Common myeloid progenitor, CD34-positive (primary cell): ENCODE data around the gene CCDC85C.

Experiments used
- CTCF ChIA-PET: fragments of 350-600 bp; sonication (Branson Sonifier 250); formaldehyde crosslinking; loops from one replicate; lab custom pipeline; 2021; ENCODE audit warnings: antibody characterized with exemption; lab: Charles Lee
- POLR2A ChIA-PET: fragments of 350-600 bp; sonication (Branson Sonifier 250); formaldehyde crosslinking; loops from one replicate; lab custom pipeline; 2021; ENCODE audit warnings: antibody characterized with exemption; lab: Charles Lee
- DNase-seq, 3 donors: peaks; one replicate each; pipeline versions ENCODE4 v3.0.0 to v3.0.0-alpha.2; 2013
- H3K27ac ChIP-seq, 2 experiments: 1 replicate in 1 of 2; 2 replicates in 1 of 2; pipeline ENCODE4 v1.7.0; 2013; ENCODE audit warnings: inconsistent platforms in 2 of 2, low read length in 2 of 2, mild to moderate bottlenecking in 2 of 2, low read depth in 1 of 2, moderate library complexity in 1 of 2; ENCODE audit not compliant: severe bottlenecking in 2 of 2, insufficient read depth in 1 of 2, poor library complexity in 1 of 2
- H3K27me3 ChIP-seq, 5 experiments: replicated peaks in 2 of 5; 1 replicate in 3 of 5; 2 replicates in 2 of 5; pipeline versions ENCODE4 v1.6.1 to v1.7.0; 2013; ENCODE audit warnings: low read length in 4 of 5, mild to moderate bottlenecking in 2 of 5, moderate library complexity in 2 of 5, inconsistent platforms in 1 of 5; ENCODE audit not compliant: insufficient read depth in 5 of 5, control insufficient read depth in 4 of 5
- H3K36me3 ChIP-seq, 4 experiments: 1 replicate in 2 of 4; 2 replicates in 2 of 4; pipeline versions ENCODE4 v1.6.1 to v1.7.0; 2013; ENCODE audit warnings: low read length in 3 of 4, control low read depth in 1 of 4, mild to moderate bottlenecking in 1 of 4; ENCODE audit not compliant: control insufficient read depth in 4 of 4, insufficient read depth in 4 of 4
- H3K4me1 ChIP-seq, 4 experiments: 1 replicate in 3 of 4; 2 replicates in 1 of 4; pipeline versions ENCODE4 v1.6.1 to v1.7.1; 2013; ENCODE audit warnings: low read length in 3 of 4, mild to moderate bottlenecking in 3 of 4, control low read depth in 1 of 4, inconsistent platforms in 1 of 4, moderate library complexity in 1 of 4; ENCODE audit not compliant: control insufficient read depth in 4 of 4, insufficient read depth in 4 of 4; ENCODE audit errors: control extremely low read depth in 1 of 4
- H3K4me3 ChIP-seq, 7 experiments: 1 replicate in 4 of 7; 2 replicates in 3 of 7; pipeline versions ENCODE4 v1.5.1 to v1.7.0; 2013; ENCODE audit warnings: mild to moderate bottlenecking in 7 of 7, low read length in 6 of 7, moderate library complexity in 6 of 7, inconsistent platforms in 2 of 7, low read depth in 2 of 7, control low read depth in 1 of 7; ENCODE audit not compliant: insufficient read depth in 4 of 7, control insufficient read depth in 1 of 7; ENCODE audit errors: extremely low read depth in 1 of 7
- H3K9me3 ChIP-seq, 5 experiments: 1 replicate in 4 of 5; 2 replicates in 1 of 5; pipeline versions ENCODE4 v1.6.1 to v1.7.1; 2013; ENCODE audit warnings: low read length in 4 of 5, mild to moderate bottlenecking in 2 of 5, inconsistent platforms in 1 of 5, low read depth in 1 of 5, moderate library complexity in 1 of 5; ENCODE audit not compliant: control insufficient read depth in 4 of 5, insufficient read depth in 2 of 5; ENCODE audit errors: control extremely low read depth in 1 of 5
- WGBS: methylation state at CpG from one replicate; pipeline ENCODE4 v1.1.5; 2013; ENCODE audit not compliant: insufficient coverage; 5-methylcytosine and 5-hydroxymethylcytosine counted together

CCDC85C gene

DNA sequence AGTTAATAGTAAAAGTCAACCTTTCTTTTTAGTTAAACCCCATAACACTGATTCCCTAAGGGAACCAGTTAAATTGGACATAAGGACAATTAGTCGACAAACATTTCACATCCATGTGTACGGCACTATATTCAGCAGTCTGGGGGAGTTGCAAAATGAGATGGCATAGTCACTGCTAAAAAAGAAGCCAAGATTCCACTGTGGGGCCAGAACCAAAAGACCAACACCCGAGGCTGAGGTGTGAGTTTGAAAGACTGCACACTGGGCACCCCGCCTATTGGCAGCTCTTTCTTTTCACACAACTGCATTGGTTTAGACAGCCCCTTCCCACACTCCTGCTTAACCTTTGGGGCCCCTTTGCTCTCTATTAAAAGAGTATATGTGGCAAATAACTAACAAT, 140.0 kb downstream of the CCDC85C start:
- H3K36me3 ChIP-seq = peaks cover 24 to 72% (median 52%) of the 10 kb centered on the region in 4 experiments
- H3K4me3 ChIP-seq = no peak overlapping the region
- peaks cover 0 to 17% (median 10%) of the 10 kb centered on the region in 4 experiments for H3K4me1 ChIP-seq
- WGBS = 100% methylated on average over 2 of the region's 4 CpGs
- no peaks in the 10 kb centered on the region for H3K9me3 ChIP-seq
- DNase-seq = no peak
- H3K27me3 ChIP-seq = no peaks in the 10 kb centered on the region
- POLR2A ChIA-PET = no interaction called here
- CTCF ChIA-PET = interaction anchor here (1.3 kb wide), 1 partner anchor 11 kb away, joined by 3 read pairs; no protein-coding TSS in a partner anchor
- no peak overlapping the region for H3K27ac ChIP-seq

DNA sequence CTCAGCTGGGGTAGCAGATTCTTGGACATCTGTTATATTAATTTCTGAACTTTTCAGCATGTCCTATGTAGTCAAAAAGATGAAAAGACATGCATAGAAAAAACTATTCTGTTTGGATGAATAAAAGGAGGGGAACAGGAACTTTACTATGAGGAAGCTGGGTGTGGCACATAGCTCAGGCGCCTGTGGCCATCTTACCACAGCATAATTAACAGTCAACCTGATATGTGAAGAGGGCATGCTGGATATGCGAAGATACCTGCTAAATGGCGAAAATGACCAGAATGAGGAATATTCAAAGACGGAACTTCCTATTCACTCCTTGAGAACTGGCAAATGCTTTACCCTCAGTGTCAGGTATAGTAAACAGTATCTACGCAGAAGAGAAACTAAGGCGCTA, 141.8 kb downstream of the CCDC85C start:
- peaks cover 26 to 74% (median 62%) of the 10 kb centered on the region in 4 experiments for H3K36me3 ChIP-seq

DNA sequence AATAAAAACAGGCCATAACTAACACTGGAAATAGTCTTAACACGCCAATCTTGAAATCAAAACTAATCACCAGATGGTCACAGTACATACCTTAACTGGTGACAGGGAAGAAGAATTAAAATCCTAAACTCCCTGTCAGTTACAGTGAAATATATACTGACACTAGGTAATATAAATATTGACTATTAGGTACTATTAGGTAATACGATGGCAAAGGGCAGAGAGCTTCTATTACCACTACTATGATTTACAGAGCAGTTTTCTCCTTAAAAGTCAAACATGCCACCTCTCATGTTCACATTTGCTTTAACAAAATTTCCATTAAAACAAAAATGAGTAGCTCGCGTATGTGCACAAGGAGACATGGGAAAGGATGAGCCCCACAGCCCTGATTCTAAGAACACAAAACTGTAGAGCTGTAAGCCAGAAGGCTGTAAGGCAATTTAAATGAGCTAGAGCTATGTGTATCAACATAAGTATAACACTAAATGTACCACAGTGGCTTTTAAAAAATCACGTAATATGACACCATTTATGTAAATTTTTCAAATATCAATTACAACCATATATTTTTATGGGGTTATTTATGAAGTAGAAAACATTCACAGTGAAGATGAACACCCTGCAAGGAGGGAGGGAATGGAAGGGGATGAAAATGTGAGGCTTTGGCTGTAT, 142.5 kb downstream of the CCDC85C start:
- Histone ChIP-seq H3K4me3 (no peak overlapping the region), H3K27ac (no peak overlapping the region), H3K4me1 (no peaks in the 10 kb centered on the region), H3K9me3 (no peaks in the 10 kb centered on the region), H3K27me3 (no peaks in the 10 kb centered on the region), H3K36me3 (peaks cover 32 to 78% (median 67%) of the 10 kb centered on the region in 4 experiments)
- no peak for DNase-seq
- ChIA-PET CTCF (interaction anchor here (0.7 to 1.3 kb wide), 3 partner anchors 10 to 15 kb away, joined by 3 read pairs; no protein-coding TSS in a partner anchor), POLR2A (no interaction called here)
- WGBS = 100% methylated on average over 2 of the region's 5 CpGs

More for the DNA sequence above, 141.8 kb downstream of the CCDC85C start:
- Histone ChIP-seq H3K27ac (no peak overlapping the region), H3K4me1 (peaks cover 0 to under 1% (median 0%) of the 10 kb centered on the region in 4 experiments), H3K27me3 (no peaks in the 10 kb centered on the region), H3K4me3 (no peak overlapping the region), H3K9me3 (no peaks in the 10 kb centered on the region)
- CTCF ChIA-PET = interaction anchor here (0.7 to 1.3 kb wide), 5 partner anchors 9 to 15 kb away, joined by 3 read pairs; no protein-coding TSS in a partner anchor
- WGBS = 50% methylated on average over 2 of the region's 6 CpGs
- DNase-seq = no peak
- POLR2A ChIA-PET = no interaction called here

DNA sequence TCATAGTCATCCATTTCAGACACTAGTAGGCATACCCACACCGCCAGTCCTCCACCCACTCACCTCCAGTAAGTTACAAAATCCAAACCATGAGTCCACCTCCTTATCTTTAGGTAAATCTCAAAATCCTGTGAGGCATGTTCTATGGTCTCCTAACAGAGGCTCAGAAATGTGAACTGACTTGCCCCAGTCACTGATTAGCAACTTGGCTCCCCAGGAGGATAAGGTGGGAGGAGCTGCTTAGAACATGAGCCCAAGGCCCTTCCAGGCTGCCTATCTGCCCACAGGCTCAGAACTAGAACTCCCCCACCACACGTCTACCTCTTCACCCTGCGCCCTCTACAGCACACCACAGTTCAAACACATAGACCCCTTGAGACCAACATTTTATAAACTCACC, 143.2 kb downstream of the CCDC85C start:
- H3K4me3 ChIP-seq = no peak overlapping the region
- no peaks in the 10 kb centered on the region for H3K9me3 ChIP-seq
- no peaks in the 10 kb centered on the region for H3K27me3 ChIP-seq
- CTCF ChIA-PET = no interaction called here
- H3K27ac ChIP-seq = no peak overlapping the region
- H3K4me1 ChIP-seq = no peaks in the 10 kb centered on the region
- WGBS = 93% methylated on average over 3 of the region's 3 CpGs
- POLR2A ChIA-PET = no interaction called here
- DNase-seq = no peak
- H3K36me3 ChIP-seq = peaks cover 32 to 85% (median 68%) of the 10 kb centered on the region in 4 experiments

DNA sequence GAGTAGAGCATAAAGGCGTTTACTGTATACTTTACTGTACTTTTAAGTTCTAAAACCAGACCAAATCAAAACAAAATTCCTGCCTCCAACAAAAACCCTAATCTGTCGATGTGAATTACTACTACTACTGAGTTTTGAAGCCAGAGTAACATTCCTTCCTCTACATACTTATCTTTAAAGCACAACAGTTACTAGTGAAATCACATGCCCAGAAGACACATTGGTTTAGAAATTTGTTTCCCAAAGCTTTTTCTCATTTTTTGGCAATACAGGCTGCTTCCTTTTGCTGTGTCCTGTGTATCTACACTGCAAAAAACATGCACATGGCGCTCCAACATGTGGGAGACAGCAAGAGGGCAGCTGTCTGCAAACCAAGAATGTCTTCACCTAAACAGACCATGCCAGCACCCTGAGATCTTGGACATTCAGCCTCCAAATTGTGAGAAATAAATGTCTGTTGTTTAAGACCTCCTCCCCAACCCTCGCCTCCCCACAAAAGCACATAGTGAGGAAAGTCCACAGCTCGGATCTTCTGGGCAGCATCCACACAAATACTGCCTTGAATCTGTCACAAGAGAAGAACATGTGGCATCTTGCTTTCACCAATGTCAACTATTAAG, 144.4 kb downstream of the CCDC85C start:
- no peak overlapping the region for H3K4me3 ChIP-seq
- ChIA-PET CTCF (interaction anchor here (1.0 kb wide), 1 partner anchor 18 kb away, joined by 3 read pairs; no protein-coding TSS in a partner anchor), POLR2A (no interaction called here)
- H3K27ac ChIP-seq = no peak overlapping the region
- no peaks in the 10 kb centered on the region for H3K9me3 ChIP-seq
- no peaks in the 10 kb centered on the region for H3K27me3 ChIP-seq
- no peaks in the 10 kb centered on the region for H3K4me1 ChIP-seq
- WGBS = 100% methylated on average over 2 of the region's 5 CpGs
- H3K36me3 ChIP-seq = peaks cover 27 to 84% (median 66%) of the 10 kb centered on the region in 4 experiments
- no peak for DNase-seq

DNA sequence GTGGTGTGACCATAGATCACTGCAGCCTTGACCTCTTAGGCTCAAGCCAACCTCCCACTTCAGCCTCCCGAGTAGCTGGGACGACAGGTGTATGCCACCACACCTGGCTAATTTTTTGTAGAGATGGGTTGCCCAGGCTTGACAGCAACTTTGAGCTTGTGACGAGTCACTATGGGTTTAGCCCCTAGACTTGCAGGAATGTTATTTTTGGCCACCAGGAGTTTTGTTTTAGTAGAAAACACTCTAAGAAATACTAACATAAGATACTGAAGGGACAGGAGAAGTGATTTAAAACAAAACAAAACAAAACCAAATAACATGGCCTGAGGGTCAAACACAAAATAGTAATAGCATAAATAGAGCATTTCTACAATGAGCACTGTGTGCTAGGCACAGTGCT, 149.8 kb downstream of the CCDC85C start:
- H3K4me1 ChIP-seq = no peaks in the 10 kb centered on the region
- H3K27ac ChIP-seq = no peak overlapping the region
- H3K36me3 ChIP-seq = peaks cover 27 to 80% (median 56%) of the 10 kb centered on the region in 4 experiments
- no peak overlapping the region for H3K4me3 ChIP-seq
- CTCF ChIA-PET = no interaction called here
- no peak for DNase-seq
- POLR2A ChIA-PET = interaction anchor here (0.5 kb wide), 1 partner anchor 67 kb away, joined by 3 read pairs; no protein-coding TSS in a partner anchor
- 100% methylated on average over 2 of the region's 3 CpGs for WGBS
- no peaks in the 10 kb centered on the region for H3K27me3 ChIP-seq
- H3K9me3 ChIP-seq = no peaks in the 10 kb centered on the region

DNA sequence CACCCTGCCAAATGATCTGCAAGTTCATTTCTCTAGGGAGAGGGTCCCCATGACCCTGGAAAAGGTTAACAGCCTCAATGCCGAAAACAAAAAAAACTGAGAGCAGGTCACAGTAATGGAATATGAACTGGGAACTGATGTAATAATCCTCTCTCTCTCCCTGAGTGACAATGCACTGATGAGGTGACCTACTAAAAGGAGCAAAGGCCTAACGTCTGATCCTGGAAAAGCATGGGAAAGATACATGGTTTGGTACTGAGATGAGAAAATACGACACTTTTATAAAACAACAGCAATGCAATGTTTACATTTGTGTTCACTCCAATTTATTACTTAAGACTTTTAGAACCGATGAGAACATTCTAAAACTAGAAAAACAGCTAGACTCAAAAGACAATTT, 151.0 kb downstream of the CCDC85C start:
- CTCF ChIA-PET = interaction anchor here (1.0 kb wide), 1 partner anchor 10 kb away, joined by 3 read pairs; no protein-coding TSS in a partner anchor

More for the DNA sequence above, 151.0 kb downstream of the CCDC85C start:
- WGBS = 100% methylated on average over 2 of the region's 4 CpGs
- no peaks in the 10 kb centered on the region for H3K9me3 ChIP-seq
- POLR2A ChIA-PET = no interaction called here
- H3K27ac ChIP-seq = no peak overlapping the region
- no peak for DNase-seq
- H3K36me3 ChIP-seq = peaks cover 33 to 82% (median 63%) of the 10 kb centered on the region in 4 experiments
- no peak overlapping the region for H3K4me3 ChIP-seq
- no peaks in the 10 kb centered on the region for H3K27me3 ChIP-seq
- H3K4me1 ChIP-seq = no peaks in the 10 kb centered on the region
